Suprapubic skin (tissue), 4 donors: ENCODE results near the gene NTM. TPM values are rescaled to one million over a fixed set of nuclear protein-coding genes. Genes with fewer than 3 reads are reported as not detected.

Experiments used
- DNase-seq, 2 donors: peaks; one replicate each; pipeline ENCODE4 v3.0.0-alpha.2; 2019; ENCODE audit warnings: low spot score in 2 of 2
- H3K27ac ChIP-seq: fragments of 200-600 bp; sonication (generic); one replicate; pipeline ENCODE4 v1.5.1; 2019
- H3K27me3 ChIP-seq: fragments of 200-600 bp; sonication (generic); one replicate; pipeline ENCODE4 v1.5.1; 2019
- H3K36me3 ChIP-seq: fragments of 200-600 bp; sonication (generic); one replicate; pipeline ENCODE4 v1.5.1; 2019
- H3K4me1 ChIP-seq: fragments of 200-600 bp; sonication (generic); one replicate; pipeline ENCODE4 v1.5.1; 2019
- H3K4me3 ChIP-seq: fragments of 200-600 bp; sonication (generic); one replicate; pipeline ENCODE4 v1.5.1; 2019; ENCODE audit warnings: mild to moderate bottlenecking
- H3K9me3 ChIP-seq: fragments of 200-600 bp; sonication (generic); one replicate; pipeline ENCODE4 v1.5.1; 2019
- CTCF ChIP-seq, 2 donors: fragments of 200-600 bp in 1 of 2; fragments of 450-650 bp in 1 of 2; sonication (generic) in 1 of 2; IDR thresholded peaks; one replicate each; pipeline ENCODE4 v1.5.1; 2016 to 2019; ENCODE audit warnings: antibody characterized with exemption in 2 of 2, mild to moderate bottlenecking in 1 of 2, moderate library complexity in 1 of 2
- EP300 ChIP-seq: sonication (generic); formaldehyde crosslinking; IDR thresholded peaks from one replicate; pipeline ENCODE4 v1.6.1; 2017; ENCODE audit warnings: antibody characterized with exemption
- POLR2A ChIP-seq, 2 donors: fragments of 450-650 bp; IDR thresholded peaks; one replicate each; pipeline ENCODE4 v1.6.1; 2017; ENCODE audit warnings: antibody characterized with exemption in 2 of 2, mild to moderate bottlenecking in 2 of 2, moderate library complexity in 2 of 2
- POLR2AphosphoS5 ChIP-seq, 3 donors: sonication (generic); formaldehyde crosslinking; IDR thresholded peaks; one replicate each; pipeline ENCODE4 v1.6.1; 2017; ENCODE audit warnings: antibody characterized with exemption in 3 of 3
- WGBS: methylation state at CpG from one replicate; pipeline ENCODE4 v1.1.5; 2018; 5-methylcytosine and 5-hydroxymethylcytosine counted together
- total RNA-seq, 4 donors: library from RNA; depleted of rRNA; stranded (reverse); fragments of >200 nt; gene quantifications; one replicate each; pipeline ENCODE4 v1.1.0, GENCODE V29; 2016

The NTM gene
- total RNA-seq, 4 donors from 2014 or later, result 0.19 to 19.1 (median 2.1) TPM

- no peak for DNase-seq
- Histone ChIP-seq H3K4me1 (no peaks in the 10 kb centered on the region), H3K27ac (no peak overlapping the region), H3K36me3 (no peaks in the 10 kb centered on the region), H3K4me3 (no peak overlapping the region), H3K27me3 (peaks cover 3% of the 10 kb centered on the region), H3K9me3 (no peaks in the 10 kb centered on the region)
- TF ChIP-seq POLR2A (IDR thresholded peaks at IDR 0.05), result no peak
- TF ChIP-seq CTCF (IDR thresholded peaks at IDR 0.05), result no peak
- no peak for TF ChIP-seq EP300
- TF ChIP-seq POLR2AphosphoS5 (IDR thresholded peaks at IDR 0.05), result no peak
- WGBS, result 81% methylated on average over 11 of the region's 11 CpGs
Measured at GRCh38 chr11:131349368-131350086, 20.9 kb upstream of the NTM start.

GRCh38 chr11:131350872-131351271 lies 19.5 kb upstream of the NTM start:
- Histone ChIP-seq H3K27me3 (peaks cover 3% of the 10 kb centered on the region), H3K36me3 (no peaks in the 10 kb centered on the region), H3K27ac (no peak overlapping the region), H3K4me3 (no peak overlapping the region), H3K4me1 (no peaks in the 10 kb centered on the region), H3K9me3 (no peaks in the 10 kb centered on the region)
- no peak for DNase-seq
- no peak for TF ChIP-seq EP300
- no peak for TF ChIP-seq POLR2A (IDR thresholded peaks at IDR 0.05)
- WGBS, result 51% methylated on average over 9 of the region's 9 CpGs

- H3K4me3 ChIP-seq, result no peak overlapping the region
- H3K27me3 ChIP-seq, result peaks cover 3% of the 10 kb centered on the region
- no peak overlapping the region for H3K27ac ChIP-seq
- no peak for TF ChIP-seq EP300
- no peak for TF ChIP-seq POLR2AphosphoS5 (IDR thresholded peaks at IDR 0.05)
- no peak for TF ChIP-seq CTCF (IDR thresholded peaks at IDR 0.05)
- no peak for TF ChIP-seq POLR2A (IDR thresholded peaks at IDR 0.05)
- no peaks in the 10 kb centered on the region for H3K4me1 ChIP-seq
- DNase-seq, result no peak
- H3K9me3 ChIP-seq, result no peaks in the 10 kb centered on the region
- H3K36me3 ChIP-seq, result no peaks in the 10 kb centered on the region
- WGBS, result 28% methylated on average over 1 of the region's 1 CpG
Measured at GRCh38 chr11:131351848-131352247, 18.6 kb upstream of the NTM start.

GRCh38 chr11:131353766-131354165 lies 16.6 kb upstream of the NTM start:
- Histone ChIP-seq H3K9me3 (no peaks in the 10 kb centered on the region), H3K27me3 (peaks cover 2% of the 10 kb centered on the region), H3K27ac (no peak overlapping the region), H3K4me1 (no peaks in the 10 kb centered on the region), H3K4me3 (no peak overlapping the region), H3K36me3 (no peaks in the 10 kb centered on the region)
- WGBS, result 80% methylated on average over 2 of the region's 2 CpGs
- no peak for TF ChIP-seq CTCF (IDR thresholded peaks at IDR 0.05)
- no peak for TF ChIP-seq POLR2A (IDR thresholded peaks at IDR 0.05)
- no peak for DNase-seq

GRCh38 chr11:131354251-131354701 lies 16.1 kb upstream of the NTM start:
- H3K36me3 ChIP-seq, result no peaks in the 10 kb centered on the region
- H3K4me1 ChIP-seq, result no peaks in the 10 kb centered on the region
- WGBS, result 49% methylated on average over 5 of the region's 5 CpGs
- no peak overlapping the region for H3K4me3 ChIP-seq
- TF ChIP-seq CTCF (IDR thresholded peaks at IDR 0.05) (no peak), POLR2A (IDR thresholded peaks at IDR 0.05) (no peak), EP300 (no peak), POLR2AphosphoS5 (IDR thresholded peaks at IDR 0.05) (no peak)
- H3K9me3 ChIP-seq, result no peaks in the 10 kb centered on the region
- no peak for DNase-seq
- no peaks in the 10 kb centered on the region for H3K27me3 ChIP-seq
- H3K27ac ChIP-seq, result no peak overlapping the region

GRCh38 chr11:131356206-131356605 lies 14.2 kb upstream of the NTM start:
- Histone ChIP-seq H3K36me3 (no peaks in the 10 kb centered on the region), H3K4me3 (no peak overlapping the region), H3K4me1 (no peaks in the 10 kb centered on the region), H3K9me3 (no peaks in the 10 kb centered on the region), H3K27me3 (no peaks in the 10 kb centered on the region), H3K27ac (no peak overlapping the region)
- TF ChIP-seq EP300 (no peak), POLR2A (IDR thresholded peaks at IDR 0.05) (no peak), POLR2AphosphoS5 (IDR thresholded peaks at IDR 0.05) (no peak), CTCF (IDR thresholded peaks at IDR 0.05) (no peak)
- no peak for DNase-seq
- WGBS, result 85% methylated on average over 6 of the region's 6 CpGs
